Germinal center (tissue), 1 donor: ENCODE measurements around the gene LMF1.

Experiments
- DNase-seq: peaks from one replicate; pipeline ENCODE4 v3.0.0; 2012; ENCODE audit warnings: mixed read lengths, low spot score

The LMF1 gene

DNA sequence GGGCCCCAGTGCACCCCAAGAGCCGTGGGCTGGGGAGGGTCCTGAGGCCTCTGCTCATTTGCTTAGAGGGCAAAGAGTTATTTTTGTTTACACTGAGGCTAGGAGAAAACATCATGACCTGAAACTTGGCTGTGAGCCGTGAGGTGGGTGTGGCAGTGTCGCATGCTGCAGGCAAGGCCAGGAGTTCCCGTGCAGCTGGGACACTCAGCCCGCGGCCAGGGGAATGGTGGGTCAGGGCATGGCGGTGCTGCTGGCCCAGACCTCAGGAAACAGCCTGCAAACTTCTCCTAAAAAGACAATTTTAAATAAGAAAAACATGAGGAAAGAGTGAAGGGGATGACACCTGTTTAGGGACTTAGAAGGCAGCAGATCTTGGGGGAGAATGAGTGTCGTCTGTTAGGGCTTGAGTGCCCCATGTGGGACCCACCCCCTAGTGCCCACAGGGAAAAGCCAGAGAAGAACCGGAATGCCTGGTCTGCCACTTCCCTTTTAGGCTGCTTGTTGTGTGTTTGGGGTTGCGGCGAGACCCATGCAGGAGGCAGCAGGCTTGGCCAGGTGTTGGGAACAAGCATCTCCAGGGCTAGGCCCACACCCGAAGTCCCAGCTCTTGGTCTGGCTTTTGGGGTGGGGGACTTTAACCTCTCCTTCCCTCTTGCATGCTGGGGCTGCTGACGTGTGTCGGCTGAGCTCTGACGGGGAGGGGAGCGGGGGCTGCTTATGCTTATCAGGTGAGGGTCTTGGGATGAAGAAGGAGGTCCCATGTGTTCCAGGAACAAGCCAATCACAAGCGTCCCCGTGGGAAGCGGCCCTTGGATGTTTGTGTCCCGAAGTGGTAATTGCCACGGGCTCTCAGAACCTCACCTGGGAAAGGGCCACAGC, 89.3 kb downstream of the LMF1 start:
- no peak for DNase-seq

GRCh38 chr16:880471-881171, 90.2 kb downstream of the LMF1 start:
- no peak for DNase-seq

DNA sequence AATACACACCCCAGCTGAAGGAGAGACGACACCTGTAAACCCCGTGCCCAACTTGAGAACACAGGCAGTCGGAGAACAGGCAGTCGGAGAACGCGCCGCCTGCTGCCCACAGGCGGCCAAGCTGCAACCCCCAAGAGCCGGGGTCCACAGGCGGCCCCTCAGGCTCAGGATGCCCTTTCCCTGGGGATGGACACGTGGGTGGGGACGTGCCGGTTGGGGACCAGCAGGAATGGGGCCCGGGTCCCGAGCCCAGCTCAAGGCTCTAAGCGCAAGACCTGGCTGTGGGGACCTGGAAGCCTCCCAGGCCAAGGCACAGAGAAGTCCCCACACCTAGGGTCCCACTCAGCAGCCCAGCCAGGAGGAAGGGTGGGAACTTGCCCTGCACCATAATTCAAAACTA, 90.8 kb downstream of the LMF1 start:
- DNase-seq, result no peak

DNA sequence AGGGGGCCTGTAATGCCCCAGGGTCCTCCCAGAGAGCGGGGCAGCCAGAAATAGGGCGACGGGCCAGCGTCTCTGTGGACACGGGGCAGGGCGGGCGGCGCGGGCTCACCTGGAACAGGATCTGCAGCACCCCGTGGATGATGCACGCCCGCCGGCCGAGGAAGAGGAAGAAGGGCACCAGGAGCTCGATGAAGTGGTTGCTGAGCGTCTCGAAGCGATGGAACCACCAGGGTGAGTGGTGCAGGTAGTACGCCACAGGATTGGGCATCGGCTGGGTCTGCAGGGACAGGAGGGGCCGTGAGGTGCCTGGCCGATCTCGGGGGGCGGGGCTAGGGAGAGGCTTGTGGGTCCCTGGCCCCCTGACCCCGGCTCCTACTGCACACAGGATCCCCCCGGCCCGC, 91.3 kb downstream of the LMF1 start:
- DNase-seq, result no peak

DNA sequence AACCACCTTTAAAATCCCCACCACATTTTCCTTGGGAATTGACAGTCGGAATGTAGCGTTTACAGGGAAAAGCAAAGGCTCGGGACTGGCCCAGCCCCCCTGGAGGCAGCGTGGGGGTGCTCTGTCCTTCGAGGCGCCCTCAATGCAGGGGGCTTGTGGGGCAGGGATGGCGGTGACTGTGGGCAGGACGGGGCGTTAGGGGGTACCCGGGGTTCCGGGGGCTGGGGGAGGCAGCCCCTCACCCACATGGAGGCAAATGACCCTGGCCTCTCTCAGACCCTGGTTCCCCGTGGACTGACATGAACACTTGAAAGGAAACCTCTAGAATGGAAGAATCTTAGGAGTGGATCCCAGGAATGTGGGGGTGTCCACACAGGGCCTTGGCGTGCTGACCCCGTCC, 91.9 kb downstream of the LMF1 start:
- no peak for DNase-seq

GRCh38 chr16:878072-878784, 92.6 kb downstream of the LMF1 start:
- DNase-seq, result peak; percentile 51

- DNase-seq, result no peak
These were observed 93.3 kb downstream of the LMF1 start for GRCh38 chr16:877242-878071.

DNA sequence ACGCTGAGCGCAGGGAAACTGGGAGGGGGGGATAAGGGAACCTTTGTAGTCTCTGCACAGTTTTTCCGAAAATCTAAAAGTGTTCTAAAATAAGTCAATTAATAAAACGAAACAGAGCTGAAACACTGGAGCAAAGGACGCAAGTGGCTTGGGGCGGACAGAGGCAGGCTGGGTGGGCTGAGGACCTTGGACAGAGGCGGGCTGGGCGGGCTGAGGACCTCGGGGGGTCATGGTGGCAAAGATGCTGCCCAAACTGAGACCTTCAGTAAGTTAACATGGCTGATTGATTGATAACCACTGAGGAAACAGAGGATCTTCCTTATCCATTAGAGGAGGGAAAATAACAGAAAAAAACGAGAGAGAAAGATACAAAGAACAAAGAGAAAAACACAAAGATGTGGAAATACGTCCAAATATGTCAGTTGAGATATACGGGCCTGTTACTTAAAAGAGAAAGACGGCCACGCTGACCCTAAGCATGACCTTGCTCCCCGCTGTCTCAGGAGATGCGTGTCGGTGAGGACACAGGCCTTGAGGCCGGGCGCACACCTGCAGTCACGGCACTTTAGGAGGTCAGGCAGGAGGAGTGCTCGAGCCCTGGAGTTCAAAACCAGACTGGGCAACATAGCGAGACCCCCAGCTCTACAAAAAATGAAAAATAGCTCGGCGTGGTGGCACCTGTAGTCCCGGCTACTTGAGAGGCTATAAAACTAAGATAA, 94.1 kb downstream of the LMF1 start:
- no peak for DNase-seq

DNA sequence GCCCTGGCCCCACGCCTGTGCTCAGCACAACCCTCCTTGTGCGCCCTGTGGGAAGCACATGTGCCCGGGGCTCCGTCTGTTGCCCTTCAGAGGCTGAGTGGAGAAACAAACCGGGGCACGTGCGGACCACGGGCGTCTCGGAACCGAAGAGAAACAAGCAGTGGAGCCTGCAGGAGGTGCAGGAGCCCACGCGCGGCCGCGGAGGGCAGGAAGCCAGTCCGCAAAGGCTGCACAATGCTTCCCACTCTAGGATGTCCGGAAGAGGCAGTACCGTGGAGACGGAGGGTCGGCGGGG, 94.8 kb downstream of the LMF1 start:
- no peak for DNase-seq

DNA sequence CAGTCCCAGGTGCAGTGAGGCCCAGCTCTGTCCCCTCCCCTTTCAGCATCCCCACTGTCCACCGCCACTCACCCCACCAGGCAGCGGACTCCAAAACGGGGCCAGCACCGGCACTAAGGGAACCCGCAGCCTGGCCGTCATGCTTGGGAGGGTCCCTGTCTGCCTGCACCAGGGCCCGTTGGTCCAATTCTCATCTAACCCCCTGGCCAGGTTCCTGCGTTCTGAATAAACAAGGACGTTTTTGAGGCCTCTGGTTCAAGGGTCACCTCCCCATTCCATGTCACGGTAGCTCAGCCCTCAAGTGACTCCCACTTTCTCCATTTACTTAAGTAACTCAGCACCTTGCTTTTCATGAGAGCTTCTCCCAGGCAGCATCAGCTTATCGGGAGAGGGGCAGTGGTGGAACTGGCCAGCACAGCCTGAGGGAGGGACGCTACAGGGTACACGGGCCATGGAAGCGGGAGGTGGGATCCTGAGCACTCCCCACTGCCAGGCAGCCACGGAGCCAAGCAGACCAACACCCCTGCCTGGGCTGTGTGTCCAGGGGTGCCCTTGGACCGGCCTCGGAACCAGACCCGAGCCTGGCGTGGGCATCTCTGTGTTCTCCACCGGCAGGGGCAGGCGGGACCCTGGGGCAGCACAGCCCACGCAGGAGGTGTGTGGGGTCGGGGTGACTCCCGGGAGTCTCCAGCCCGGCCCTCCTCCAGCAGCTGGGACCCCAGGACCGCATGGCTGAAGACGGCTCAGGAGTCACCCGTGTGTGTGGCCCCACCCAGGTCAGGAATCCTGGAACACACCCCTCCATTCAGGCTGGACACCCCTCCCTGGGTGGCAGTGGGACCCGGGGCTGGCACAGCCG, 95.4 kb downstream of the LMF1 start:
- DNase-seq, result no peak

DNA sequence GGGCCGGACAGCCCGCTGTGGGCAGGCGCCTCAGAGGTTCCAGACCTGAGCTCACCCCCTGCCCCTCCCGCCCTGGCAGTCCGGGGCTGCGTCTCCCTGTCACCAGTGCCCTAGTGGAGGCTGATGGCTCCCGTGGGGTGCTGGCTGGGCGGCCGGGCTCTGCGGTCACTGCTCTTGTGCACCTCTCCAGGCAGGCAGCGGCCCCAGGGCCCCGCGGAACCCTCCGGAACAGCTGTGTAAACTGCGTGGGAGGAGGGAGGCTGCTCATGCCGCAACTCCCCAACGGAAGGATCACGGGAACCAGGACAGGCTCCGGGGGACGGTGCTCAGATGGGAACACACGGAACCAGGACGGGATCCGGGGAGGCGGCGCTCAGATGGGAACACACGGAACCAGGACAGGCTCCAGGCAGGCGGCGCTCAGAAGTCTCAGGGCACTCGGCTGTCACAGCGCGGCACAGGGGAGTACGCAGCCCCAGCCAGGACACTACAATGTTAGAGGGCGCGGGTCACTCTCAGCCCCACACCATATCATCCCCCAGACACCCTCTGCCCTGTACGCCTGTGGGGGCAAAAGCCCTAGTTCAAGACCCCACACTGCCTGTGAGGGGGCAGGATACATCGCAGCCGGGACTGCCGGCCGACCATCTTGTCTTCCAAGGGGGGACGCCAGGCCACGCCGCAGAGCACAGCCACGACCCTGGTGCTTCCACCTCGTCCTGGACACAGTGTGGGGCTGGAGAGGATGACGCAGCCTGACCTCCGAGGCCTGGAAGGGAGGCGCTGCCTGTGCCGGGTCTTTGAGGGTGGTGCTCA, 96.2 kb downstream of the LMF1 start:
- DNase-seq, result no peak

GRCh38 chr16:873889-874288, 96.9 kb downstream of the LMF1 start:
- no peak for DNase-seq

DNA sequence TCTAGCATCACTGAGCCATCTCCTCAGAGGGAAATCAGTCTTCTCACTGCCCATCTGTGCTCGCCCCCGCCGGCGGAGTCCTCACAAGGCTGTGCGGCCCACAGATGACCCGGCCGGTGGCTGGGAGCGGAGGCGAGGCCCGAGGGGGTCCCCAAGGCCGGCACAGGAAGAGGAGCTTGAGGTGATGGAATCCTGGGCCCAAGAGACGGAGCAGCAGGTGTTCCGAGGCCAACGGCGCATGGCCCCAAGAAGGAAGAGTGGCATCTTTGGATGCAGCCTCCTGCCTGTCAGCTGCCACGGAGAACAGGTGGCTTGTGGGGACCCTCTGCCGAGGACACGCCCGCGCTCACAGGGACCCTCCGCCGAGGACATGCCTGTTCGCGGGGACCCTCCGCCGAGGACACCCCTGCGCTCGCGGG, 97.5 kb downstream of the LMF1 start:
- no peak for DNase-seq

DNA sequence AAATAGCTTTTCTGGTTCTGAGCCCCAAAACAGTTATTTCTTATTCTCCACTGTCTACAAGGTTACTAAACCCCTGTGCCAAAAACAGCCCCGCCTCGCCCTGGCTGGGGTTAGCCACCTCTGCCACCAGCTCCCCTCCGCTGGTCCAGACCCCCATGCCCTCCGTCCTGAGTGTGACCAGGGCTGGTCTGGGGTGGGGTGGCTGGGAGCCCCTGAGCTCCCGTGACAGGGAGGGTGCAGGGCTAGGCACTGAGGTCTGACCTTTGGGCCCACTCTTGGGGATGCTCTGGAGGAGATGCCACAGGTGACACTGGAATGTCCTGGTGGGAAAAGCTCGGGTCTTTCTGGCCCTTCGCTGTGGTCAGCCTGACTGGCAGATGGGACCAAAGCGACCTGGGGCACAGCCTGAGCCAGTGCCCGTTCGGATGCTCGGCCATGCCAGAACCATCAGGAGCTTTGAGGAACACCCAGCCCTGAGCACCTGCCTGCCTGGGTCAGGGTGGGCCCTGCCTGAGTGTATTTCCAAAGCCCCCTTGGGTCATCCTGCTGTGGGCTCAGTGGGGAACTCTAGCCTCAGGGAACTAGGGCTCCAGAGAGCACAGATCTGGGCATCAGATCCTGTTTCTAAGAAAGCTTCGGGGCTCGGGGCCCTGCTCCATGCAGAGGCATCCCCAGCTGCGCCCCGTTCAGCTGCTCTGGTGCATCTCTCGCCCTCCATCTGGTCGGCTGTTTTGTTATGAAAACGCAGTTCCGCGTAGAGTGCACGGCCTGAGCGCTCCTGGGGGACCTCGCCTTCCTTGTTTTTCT, 98.1 kb downstream of the LMF1 start:
- DNase-seq, result no peak

- DNase-seq, result no peak
These were observed 99.0 kb downstream of the LMF1 start for GRCh38 chr16:871562-872345.

GRCh38 chr16:870856-871561, 99.8 kb downstream of the LMF1 start:
- DNase-seq, result no peak
